Measurements from ENCODE around the gene RUNX3. TPM values are rescaled to one million over a fixed set of nuclear protein-coding genes. Genes with fewer than 3 reads are reported as not detected.
"Not testable (repeated sequence)": the region's sequence is repeated elsewhere in the genome, so short reads cannot be mapped to it uniquely, and the experiment has no call there.

Gene RUNX3
- total RNA-seq (1 to 10 TPM in 1 of 7 donors, under 1 TPM in 6; 0.23 to 1.3 (median 0.83) TPM), polyA plus RNA-seq (1 to 10 TPM in 1 of 2 donors, under 1 TPM in 1; 0.30 to 1.9 TPM)
- long read RNA-seq, donor 1: 0 reads
- long read RNA-seq, donor 2, partial matches to known transcripts: 0 of 1 reads
- long read RNA-seq, donor 2, other reads (novel, unspliced or antisense): 0 of 1 reads
- long read RNA-seq, donor 3: 0 reads

GRCh38 chr1:24930260-24931145, at the start of gene RUNX3:
RUNX3 (minus strand) TSS chr1:24930276; CDS start chr1:24929868, 408 bp downstream.
- no peaks in the 10 kb centered on the region for H3K9me3 ChIP-seq
- no peaks in the 10 kb centered on the region for H3K27me3 ChIP-seq
- no peak within 1 kb of the TSS for H3K27ac ChIP-seq
- intact Hi-C loops (cut with DNase I): no loop called here
- TF ChIP-seq, protein P1, sequence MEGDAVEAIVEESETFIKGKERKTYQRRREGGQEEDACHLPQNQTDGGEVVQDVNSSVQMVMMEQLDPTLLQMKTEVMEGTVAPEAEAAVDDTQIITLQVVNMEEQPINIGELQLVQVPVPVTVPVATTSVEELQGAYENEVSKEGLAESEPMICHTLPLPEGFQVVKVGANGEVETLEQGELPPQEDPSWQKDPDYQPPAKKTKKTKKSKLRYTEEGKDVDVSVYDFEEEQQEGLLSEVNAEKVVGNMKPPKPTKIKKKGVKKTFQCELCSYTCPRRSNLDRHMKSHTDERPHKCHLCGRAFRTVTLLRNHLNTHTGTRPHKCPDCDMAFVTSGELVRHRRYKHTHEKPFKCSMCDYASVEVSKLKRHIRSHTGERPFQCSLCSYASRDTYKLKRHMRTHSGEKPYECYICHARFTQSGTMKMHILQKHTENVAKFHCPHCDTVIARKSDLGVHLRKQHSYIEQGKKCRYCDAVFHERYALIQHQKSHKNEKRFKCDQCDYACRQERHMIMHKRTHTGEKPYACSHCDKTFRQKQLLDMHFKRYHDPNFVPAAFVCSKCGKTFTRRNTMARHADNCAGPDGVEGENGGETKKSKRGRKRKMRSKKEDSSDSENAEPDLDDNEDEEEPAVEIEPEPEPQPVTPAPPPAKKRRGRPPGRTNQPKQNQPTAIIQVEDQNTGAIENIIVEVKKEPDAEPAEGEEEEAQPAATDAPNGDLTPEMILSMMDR (IDR thresholded peaks at IDR 0.05): no peak
- no peak for TF ChIP-seq POLR2A (IDR thresholded peaks at IDR 0.05)
- no peak for TF ChIP-seq EP300 (IDR thresholded peaks at IDR 0.05)
- DNase-seq: no peak
- peak within 1 kb of the TSS; percentile 8 for H3K4me3 ChIP-seq
- H3K36me3 ChIP-seq: no peaks in the 10 kb centered on the region
- no peaks in the 10 kb centered on the region for H3K4me1 ChIP-seq (ENCODE audit: insufficient read depth)
- WGBS, 3 donors: 3 to 7% (median 5%) methylated on average over 62 to 88 of the region's 88 CpGs

GRCh38 chr1:24979232-24979631, 49.2 kb upstream of the RUNX3 start:
- H3K4me3 ChIP-seq; intact Hi-C loops (cut with DNase I); H3K27me3 ChIP-seq; H3K4me1 ChIP-seq (ENCODE audit: insufficient read depth); H3K9me3 ChIP-seq; H3K36me3 ChIP-seq; H3K27ac ChIP-seq; DNase-seq: not testable (repeated sequence)
- WGBS, 3 donors: 73 to 91% (median 83%) methylated on average over 4 of the region's 4 CpGs

- no peak overlapping the region for H3K27ac ChIP-seq
- TF ChIP-seq EP300 (IDR thresholded peaks at IDR 0.05): no peak
- TF ChIP-seq, protein P1 (IDR thresholded peaks at IDR 0.05): no peak
- no peak for TF ChIP-seq POLR2A (IDR thresholded peaks at IDR 0.05)
- H3K4me1 ChIP-seq (ENCODE audit: insufficient read depth): no peaks in the 10 kb centered on the region
- intact Hi-C loops (cut with DNase I): no loop called here
- peaks cover 0 to 2% of the 10 kb centered on the region in 2 donors for H3K9me3 ChIP-seq
- WGBS, 3 donors: 64 to 71% (median 66%) methylated on average over 9 of the region's 9 CpGs
- H3K4me3 ChIP-seq: no peak overlapping the region
- no peak for DNase-seq
- H3K27me3 ChIP-seq: no peaks in the 10 kb centered on the region
- H3K36me3 ChIP-seq: no peaks in the 10 kb centered on the region
Observed at GRCh38 chr1:24978383-24979032, 48.4 kb upstream of the RUNX3 start.

GRCh38 chr1:24975391-24975790, 45.3 kb upstream of the RUNX3 start:
- H3K36me3 ChIP-seq: no peaks in the 10 kb centered on the region
- peaks cover 0 to 2% of the 10 kb centered on the region in 2 donors for H3K9me3 ChIP-seq
- H3K4me1 ChIP-seq (ENCODE audit: insufficient read depth): no peaks in the 10 kb centered on the region
- 76 to 82% (median 79%) methylated on average over 2 of the region's 2 CpGs for WGBS, 3 donors
- TF ChIP-seq, protein P1 (IDR thresholded peaks at IDR 0.05): no peak
- intact Hi-C loops (cut with DNase I): no loop called here
- no peaks in the 10 kb centered on the region for H3K27me3 ChIP-seq
- no peak overlapping the region for H3K27ac ChIP-seq
- DNase-seq: no peak
- no peak overlapping the region for H3K4me3 ChIP-seq
